Lower leg skin (tissue), 3 donors: ENCODE data around the gene CAB39.

Source experiments
- POLR2A ChIP-seq, 2 donors: fragments of 450-650 bp; IDR thresholded peaks; one replicate each; pipeline ENCODE4 v1.6.1; 2016 to 2017; ENCODE audit warnings: antibody characterized with exemption in 2 of 2, mild to moderate bottlenecking in 1 of 2, moderate library complexity in 1 of 2
- TF ChIP-seq, protein P1 (sequence below), 3 donors: fragments of 450-650 bp; IDR thresholded peaks; one replicate each; pipeline ENCODE4 v1.5.1; 2016; ENCODE audit warnings: antibody characterized with exemption in 3 of 3, mild to moderate bottlenecking in 3 of 3, moderate library complexity in 2 of 3

DNA sequence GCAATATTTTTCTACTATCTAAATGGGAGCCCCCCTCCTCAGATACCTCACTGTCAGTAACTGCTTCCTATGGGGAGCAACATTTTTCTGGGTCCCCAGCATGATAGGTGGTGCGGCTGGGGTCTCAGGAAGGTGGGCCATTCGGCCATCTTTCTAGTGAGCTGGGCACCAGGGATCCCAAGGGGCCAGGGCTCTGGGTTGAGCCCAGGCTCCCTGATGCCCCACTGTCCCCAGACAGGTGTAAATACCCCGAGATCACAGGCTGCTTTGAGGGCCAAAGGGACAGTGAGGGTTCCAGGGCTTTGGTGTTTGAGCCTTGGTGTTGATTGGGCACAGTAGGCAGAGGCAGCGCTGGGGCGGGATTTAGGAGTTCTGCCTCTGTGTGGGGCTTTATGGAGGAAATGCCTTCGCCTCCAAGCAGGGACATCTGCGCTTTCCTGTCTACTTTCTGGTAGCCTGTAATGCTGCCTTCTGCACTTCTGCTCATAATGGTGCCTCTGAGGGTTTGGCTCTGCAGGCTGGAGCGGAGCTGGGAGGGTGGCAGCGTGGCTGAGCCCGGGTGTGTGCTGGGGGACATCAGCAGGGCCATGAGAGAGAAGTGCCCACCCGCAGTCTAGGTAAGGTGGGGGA is 157.4 kb downstream of the CAB39 start:
- TF ChIP-seq POLR2A (IDR thresholded peaks at IDR 0.05) = no peak
- TF ChIP-seq, protein P1, sequence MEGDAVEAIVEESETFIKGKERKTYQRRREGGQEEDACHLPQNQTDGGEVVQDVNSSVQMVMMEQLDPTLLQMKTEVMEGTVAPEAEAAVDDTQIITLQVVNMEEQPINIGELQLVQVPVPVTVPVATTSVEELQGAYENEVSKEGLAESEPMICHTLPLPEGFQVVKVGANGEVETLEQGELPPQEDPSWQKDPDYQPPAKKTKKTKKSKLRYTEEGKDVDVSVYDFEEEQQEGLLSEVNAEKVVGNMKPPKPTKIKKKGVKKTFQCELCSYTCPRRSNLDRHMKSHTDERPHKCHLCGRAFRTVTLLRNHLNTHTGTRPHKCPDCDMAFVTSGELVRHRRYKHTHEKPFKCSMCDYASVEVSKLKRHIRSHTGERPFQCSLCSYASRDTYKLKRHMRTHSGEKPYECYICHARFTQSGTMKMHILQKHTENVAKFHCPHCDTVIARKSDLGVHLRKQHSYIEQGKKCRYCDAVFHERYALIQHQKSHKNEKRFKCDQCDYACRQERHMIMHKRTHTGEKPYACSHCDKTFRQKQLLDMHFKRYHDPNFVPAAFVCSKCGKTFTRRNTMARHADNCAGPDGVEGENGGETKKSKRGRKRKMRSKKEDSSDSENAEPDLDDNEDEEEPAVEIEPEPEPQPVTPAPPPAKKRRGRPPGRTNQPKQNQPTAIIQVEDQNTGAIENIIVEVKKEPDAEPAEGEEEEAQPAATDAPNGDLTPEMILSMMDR (IDR thresholded peaks at IDR 0.05) = no peak
